ENCODE data around the gene POLR1C. TPM values are rescaled to one million over a fixed set of nuclear protein-coding genes. Genes with fewer than 3 reads are reported as not detected.

POLR1C gene
- total RNA-seq, 1 experiment from 2014 or later, result 84.6 TPM

GRCh38 chr6:43500921-43501320 lies 16.0 kb upstream of the POLR1C start:
- no TSS peak for BruUV-seq (replicated peaks)
- Histone ChIP-seq H3K79me2 (ENCODE audit: insufficient read depth, low read length) (peaks cover 19% of the 10 kb centered on the region), H3K9me2 (ENCODE audit: insufficient read depth) (no peaks in the 10 kb centered on the region), H3K36me3 (ENCODE audit: control insufficient read depth in 1 of 2, insufficient read depth in 2 of 2, low read length in 2 of 2) (peaks cover 11 to 48% of the 10 kb centered on the region in 2 experiments; a peak in 3 of 4 replicates), H3K9me3 (ENCODE audit: control insufficient read depth in 1 of 2, insufficient read depth in 1 of 2, low read depth in 1 of 2, low read length in 2 of 2) (no peaks in the 10 kb centered on the region), H3K27me3 (ENCODE audit: insufficient read depth, low read length) (no peaks in the 10 kb centered on the region), H3K4me1 (ENCODE audit: control insufficient read depth in 1 of 2, insufficient read depth in 2 of 2, low read length in 2 of 2) (peaks cover 13 to 14% of the 10 kb centered on the region in 2 experiments), H3K4me2 (ENCODE audit: low read length) (no peak overlapping the region), H4K20me1 (ENCODE audit: insufficient read depth) (no peaks in the 10 kb centered on the region), H3K27ac (ENCODE audit: low read depth, low read length) (no peak overlapping the region), H3K4me3 (replicated peaks in 1 of 2; ENCODE audit: low read depth in 1 of 2, low read length in 2 of 2) (no peak overlapping the region), H2AFZ (ENCODE audit: low read depth, low read length, poor library complexity, severe bottlenecking) (no peak overlapping the region), H3K9ac (ENCODE audit: low read length) (no peak overlapping the region)
- CTCF ChIA-PET, result interaction anchor here (1.2 kb wide), 1 partner anchor 8 kb away, joined by 3 read pairs; no protein-coding TSS in a partner anchor
- no peak for DNase-seq (ENCODE audit: low read depth, low spot score)
- intact Hi-C loops (cut with micrococcal nuclease), result loop anchor here (10.0 kb wide), 1 partner anchor 136 kb away; the partner anchor contains the start of gene ZNF318
- RAD21 ChIA-PET (ENCODE audit: low non-redundant PET in 1 of 2, low total read pairs in 2 of 2, uncharacterized antibody in 2 of 2, unreplicated experiment in 2 of 2), result interaction anchor here in 1 of 2 experiments (0.7 kb wide), 1 partner anchor 55 kb away, joined by 3 read pairs; no protein-coding TSS in a partner anchor
- TF ChIP-seq POLR2AphosphoS5 (IDR thresholded peaks at IDR 0.05; ENCODE audit: low read depth, low read length) (no peak), SP1 (IDR thresholded peaks at IDR 0.05; ENCODE audit: low read depth) (no peak), TCF7L2 (IDR thresholded peaks at IDR 0.05; ENCODE audit: borderline replicate concordance, extremely low read depth, insufficient read depth, insufficient read length) (no peak), EGR1 (IDR thresholded peaks at IDR 0.05; ENCODE audit: low read depth) (no peak), EZH2 (IDR thresholded peaks at IDR 0.05) (no peak), CEBPB (IDR thresholded peaks at IDR 0.05; ENCODE audit: low read depth) (no peak), POLR2A (IDR thresholded peaks at IDR 0.05; ENCODE audit: borderline replicate concordance, extremely low read depth, insufficient read depth, insufficient read length) (no peak), EZH2phosphoT487 (IDR thresholded peaks at IDR 0.05; ENCODE audit: borderline replicate concordance) (no peak), FOSL1 (IDR thresholded peaks at IDR 0.05; ENCODE audit: low read depth) (no peak), CBX3 (IDR thresholded peaks at IDR 0.05; ENCODE audit: low read depth) (no peak), REST (IDR thresholded peaks at IDR 0.05; ENCODE audit: low read depth) (no peak), MAX (IDR thresholded peaks at IDR 0.05) (no peak), ZFX (IDR thresholded peaks at IDR 0.05) (no peak), ELF1 (IDR thresholded peaks at IDR 0.05; ENCODE audit: borderline replicate concordance, low read depth) (no peak), ZNF274 (IDR thresholded peaks at IDR 0.05; ENCODE audit: low read depth, low read length) (no peak)
- TF ChIP-seq, protein P1, sequence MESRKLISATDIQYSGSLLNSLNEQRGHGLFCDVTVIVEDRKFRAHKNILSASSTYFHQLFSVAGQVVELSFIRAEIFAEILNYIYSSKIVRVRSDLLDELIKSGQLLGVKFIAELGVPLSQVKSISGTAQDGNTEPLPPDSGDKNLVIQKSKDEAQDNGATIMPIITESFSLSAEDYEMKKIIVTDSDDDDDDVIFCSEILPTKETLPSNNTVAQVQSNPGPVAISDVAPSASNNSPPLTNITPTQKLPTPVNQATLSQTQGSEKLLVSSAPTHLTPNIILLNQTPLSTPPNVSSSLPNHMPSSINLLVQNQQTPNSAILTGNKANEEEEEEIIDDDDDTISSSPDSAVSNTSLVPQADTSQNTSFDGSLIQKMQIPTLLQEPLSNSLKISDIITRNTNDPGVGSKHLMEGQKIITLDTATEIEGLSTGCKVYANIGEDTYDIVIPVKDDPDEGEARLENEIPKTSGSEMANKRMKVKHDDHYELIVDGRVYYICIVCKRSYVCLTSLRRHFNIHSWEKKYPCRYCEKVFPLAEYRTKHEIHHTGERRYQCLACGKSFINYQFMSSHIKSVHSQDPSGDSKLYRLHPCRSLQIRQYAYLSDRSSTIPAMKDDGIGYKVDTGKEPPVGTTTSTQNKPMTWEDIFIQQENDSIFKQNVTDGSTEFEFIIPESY (IDR thresholded peaks at IDR 0.05; ENCODE audit: extremely low read depth, insufficient replicate concordance, low read length), result no peak
- ATAC-seq, result no peak
- POLR2A ChIA-PET, result interaction anchor here (0.6 kb wide), 2 partner anchors 24 to 475 kb away, joined by 3 to 4 read pairs; partner anchors contain the start of gene TJAP1

All from HCT116 (cell line).